IPS DF 4.7 (cell line): Measurements from ENCODE around the gene ACSM4.
"Not testable (repeated sequence)": the region's sequence is repeated elsewhere in the genome, so short reads cannot be mapped to it uniquely, and the experiment has no call there.

Experiments
- DNase-seq: peaks from one replicate; pipeline ENCODE4 v3.0.0-alpha.2; 2013; ENCODE audit warnings: low spot score; ENCODE audit errors: extremely low read depth

Gene ACSM4

DNA sequence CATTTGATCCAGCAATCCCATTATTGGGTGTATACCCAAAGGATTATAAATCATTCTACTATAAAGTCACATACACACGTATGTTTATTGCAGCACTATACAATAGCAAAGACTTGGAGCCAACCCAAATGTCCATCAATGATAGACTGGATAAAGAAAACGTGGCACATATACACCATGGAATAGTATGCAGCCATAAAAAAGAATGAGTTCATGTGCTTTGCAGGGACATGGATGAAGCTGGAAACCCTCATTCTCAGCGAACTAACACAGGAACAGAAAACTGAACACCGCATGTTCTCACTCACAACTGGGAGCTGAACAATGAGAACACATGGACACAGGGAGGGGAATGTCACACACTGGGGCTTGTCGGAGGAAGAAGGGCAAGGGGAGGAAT, 33.9 kb downstream of the ACSM4 start:
- not testable (repeated sequence) for DNase-seq

DNA sequence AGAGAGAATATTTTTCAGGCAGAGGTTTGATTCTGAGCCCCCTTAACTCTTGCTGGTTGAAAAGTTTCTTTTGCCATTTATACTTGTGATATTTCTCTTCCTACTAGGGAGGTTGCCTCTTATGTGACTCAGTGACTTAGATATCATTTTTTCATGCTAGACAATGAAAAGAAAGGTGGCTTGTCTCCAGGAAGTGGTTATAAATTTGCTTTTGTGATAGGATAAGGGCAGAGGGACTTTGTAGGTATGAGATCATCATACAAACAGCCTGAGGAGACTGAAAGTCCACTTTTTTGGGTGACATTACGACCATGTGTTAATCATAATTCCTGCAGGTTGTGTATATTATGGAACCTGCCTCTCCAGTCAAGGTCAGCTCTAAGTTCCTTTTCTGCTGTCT, 35.8 kb downstream of the ACSM4 start:
- DNase-seq, result no peak

DNA sequence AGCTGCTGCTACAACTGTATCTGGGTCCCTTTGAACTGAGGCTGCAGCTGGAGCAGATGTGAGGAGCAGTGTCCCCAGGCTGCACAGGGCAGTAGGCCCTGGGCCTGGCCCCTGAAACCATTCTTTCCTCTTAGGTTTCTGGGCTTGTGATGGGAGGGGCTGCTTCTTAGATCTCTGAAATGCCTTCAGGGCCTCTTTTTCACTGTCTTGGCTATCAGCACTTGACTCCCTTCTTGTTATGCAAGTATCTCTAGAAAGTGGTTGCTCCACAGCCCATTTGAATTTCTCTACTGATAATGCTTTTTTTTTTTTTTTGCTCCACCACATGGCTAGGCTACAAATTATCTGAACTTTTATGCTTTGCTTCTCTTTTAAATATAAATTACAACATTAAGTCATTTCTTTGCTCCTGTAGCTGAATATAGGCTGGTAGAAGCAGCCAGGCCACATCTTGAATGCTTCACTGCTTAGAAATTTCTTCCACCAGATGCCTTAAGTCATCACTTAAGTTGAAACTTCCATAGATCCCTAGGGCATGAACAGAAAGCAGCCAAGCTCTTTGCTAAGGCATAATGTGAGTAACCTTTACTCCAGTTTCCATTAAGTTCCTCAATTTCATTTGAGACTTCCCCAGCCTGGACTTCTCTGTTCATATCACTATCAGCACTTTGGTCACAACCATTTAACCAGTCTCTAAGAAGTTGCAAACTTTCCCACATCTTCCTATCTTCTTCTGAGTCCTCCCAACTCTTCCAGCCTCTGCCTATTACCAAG, 41.1 kb downstream of the ACSM4 start:
- DNase-seq, result no peak

DNA sequence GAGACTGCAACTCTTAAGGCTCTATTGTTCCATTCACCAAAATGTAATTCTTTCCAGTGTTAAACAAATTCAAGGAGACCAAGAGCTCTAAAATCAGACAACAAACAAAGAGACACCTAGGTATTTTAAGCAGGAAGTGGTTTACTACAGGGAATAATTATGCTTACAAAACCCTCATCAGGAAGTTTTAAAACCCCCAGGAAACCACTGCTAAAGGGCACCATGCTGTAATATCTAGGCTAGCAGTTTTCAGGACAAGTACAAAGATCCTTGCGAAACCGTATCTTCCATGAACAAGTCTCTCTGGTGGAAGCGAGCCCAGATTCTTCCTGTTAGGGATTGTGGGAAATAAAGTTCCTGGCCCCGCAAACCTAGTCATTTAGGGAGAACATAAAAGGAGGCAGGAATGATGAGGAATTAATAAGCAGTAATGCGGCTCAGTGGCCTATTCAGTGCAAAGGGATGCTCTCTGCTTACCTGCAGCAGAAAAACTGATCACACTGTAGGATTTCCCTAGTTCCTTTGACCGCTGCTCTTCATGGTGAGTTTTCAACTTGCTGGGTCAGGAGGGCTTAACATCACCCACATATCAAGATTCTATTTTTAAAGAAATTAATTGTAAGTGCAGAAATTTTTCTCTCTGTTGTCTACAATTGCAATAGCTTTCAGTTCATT, 42.8 kb downstream of the ACSM4 start:
- DNase-seq, result no peak

DNA sequence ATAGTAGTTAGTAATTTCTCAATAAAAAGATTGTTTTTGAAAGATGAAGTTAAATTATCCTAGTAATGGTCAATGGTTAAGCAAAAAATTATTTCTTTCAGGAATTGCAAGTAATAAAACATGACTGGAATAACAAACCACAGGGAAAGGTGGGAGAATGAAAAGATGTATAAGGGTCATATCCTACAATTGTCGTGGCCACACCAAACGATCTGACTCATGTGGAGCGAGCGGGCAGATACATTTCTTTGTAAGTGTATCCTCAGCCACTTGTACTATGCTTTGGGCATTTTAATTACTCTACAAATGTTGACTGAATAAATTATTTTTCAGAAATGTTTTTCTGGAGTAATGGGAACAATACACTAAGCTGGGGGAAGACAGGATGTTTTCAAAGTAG, 45.5 kb downstream of the ACSM4 start:
- DNase-seq, result no peak

DNA sequence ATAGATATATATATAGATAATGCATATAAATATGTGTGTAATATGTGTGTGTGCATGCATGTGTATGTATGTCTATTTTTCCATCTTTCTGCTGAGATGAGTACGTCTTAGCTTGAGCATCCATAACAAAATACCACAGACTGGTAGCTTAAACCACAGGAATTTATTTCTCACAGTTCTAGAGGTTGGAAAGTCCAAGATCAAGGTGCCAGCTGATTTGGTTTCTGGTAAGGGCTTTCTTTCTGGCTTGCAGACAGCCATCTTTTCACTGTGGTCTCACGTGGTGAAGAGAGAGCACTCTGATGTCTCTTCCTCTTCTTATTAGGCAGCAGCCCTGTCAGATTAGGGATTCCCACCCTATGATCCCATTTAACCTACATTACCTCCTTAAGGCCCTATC, 47.3 kb downstream of the ACSM4 start:
- no peak for DNase-seq

DNA sequence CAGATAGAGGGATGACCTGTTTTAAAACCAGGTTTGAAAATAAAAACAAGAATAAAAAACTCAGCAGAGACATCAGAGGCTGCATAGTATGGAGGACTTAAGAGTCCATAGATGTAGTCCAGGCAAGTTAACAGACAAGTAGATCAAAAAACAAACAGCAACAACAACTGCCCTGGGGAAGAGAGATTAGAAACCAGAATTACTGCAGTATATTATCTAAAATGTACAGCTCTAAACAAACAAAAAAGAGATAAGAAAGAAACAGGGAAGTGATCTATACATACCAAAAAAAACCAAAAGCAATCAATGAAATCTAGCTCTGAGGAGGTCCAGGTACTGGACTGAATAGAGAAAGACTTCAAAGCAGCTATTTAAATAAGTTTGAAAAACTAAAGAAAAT, 48.8 kb downstream of the ACSM4 start:
- DNase-seq, result no peak

DNA sequence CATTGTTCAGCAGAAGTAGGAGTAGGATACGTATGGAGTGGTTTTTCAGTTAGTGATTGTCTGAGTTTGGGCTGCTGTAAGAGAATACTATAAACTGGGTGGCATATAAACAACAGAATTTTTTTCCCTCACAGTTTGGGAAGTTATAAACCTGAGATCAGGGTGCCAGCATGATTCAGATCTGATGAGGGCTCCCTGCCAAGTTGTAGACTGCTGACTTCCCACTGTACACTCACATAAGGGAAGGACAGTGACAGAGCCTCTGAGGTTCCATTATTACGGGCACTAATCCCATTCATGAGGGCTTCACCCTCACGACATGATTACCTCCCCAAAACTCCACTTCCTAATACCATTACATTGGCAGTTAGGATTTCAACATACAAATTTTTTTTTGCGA, 50.7 kb downstream of the ACSM4 start:
- no peak for DNase-seq

DNA sequence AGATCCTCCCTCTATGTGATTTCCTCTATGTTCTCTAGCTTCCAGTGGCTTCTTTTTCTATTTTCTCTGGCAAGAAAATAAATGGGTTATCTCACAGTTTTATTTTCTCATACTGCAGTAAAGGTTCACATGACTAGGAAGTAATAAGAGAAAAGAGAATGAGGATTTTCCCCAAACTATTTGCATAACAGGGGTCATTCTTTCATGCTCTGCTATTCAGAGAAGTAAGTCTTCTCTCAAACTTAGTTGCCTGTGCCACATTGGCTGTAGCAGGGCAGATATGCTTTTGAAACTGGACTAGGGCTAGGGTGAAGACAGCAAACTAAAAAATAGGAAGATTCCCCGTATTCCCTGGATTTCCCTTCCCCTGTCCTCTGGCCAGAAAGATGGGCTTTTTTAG, 57.4 kb downstream of the ACSM4 start:
- DNase-seq, result no peak

DNA sequence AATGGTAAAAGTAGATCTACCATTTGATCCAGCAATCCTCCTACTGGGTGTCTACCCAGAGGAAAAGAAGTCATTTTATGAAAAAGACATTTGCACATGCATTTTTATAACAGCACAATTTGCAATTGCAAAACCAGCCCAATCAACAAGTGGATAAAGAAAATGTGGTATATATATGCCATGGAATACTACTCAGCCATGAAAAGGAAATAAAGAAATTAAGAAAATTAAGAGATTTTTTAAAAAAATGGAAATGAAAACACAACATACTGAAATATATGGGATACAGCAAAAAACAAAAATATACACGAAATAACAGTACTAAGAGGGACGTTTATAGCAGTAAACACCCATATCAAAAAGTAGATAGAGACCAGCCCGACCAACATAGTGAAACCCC, 58.9 kb downstream of the ACSM4 start:
- DNase-seq, result no peak

DNA sequence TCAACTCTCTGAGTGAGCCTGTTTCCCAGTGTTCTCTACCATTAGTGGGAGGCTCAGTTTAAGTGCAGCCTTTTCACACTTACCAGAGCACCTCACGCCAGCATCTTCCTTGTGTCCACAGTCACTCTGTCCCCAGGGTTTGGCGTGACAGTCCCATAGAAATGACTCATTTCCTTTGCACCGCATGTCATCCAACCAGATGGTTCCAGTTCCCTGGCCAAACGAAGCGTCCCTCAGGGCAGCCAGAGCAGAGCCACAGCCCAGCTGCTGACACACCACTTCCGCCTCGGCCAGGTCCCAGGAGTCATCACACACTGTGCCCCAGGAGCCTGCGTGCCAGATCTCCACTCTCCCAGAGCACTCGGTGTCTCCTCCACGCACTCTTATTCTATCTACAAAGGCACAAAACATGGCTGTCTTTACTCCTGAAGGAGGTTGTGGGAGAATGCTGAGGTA, 65.4 kb downstream of the ACSM4 start:
- no peak for DNase-seq

DNA sequence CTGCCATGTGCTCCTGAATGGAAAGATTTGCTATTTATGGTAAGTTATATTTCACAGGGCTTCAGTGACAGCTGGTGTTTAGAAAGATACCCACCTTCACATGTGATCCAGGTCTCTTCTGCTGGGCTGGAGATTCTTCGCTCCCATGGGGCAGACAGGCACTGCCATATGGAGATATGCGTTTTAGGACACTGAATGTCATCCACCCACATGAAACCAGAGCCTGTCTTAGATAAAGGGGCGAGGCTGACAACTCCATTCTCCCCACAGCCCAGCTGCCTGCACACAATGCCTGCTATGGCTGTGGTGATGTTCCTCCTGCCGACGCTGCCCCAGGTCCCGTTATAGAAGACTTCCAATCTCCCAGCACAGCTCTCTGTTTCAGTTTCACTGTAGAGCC, 69.4 kb downstream of the ACSM4 start:
- DNase-seq, result no peak

DNA sequence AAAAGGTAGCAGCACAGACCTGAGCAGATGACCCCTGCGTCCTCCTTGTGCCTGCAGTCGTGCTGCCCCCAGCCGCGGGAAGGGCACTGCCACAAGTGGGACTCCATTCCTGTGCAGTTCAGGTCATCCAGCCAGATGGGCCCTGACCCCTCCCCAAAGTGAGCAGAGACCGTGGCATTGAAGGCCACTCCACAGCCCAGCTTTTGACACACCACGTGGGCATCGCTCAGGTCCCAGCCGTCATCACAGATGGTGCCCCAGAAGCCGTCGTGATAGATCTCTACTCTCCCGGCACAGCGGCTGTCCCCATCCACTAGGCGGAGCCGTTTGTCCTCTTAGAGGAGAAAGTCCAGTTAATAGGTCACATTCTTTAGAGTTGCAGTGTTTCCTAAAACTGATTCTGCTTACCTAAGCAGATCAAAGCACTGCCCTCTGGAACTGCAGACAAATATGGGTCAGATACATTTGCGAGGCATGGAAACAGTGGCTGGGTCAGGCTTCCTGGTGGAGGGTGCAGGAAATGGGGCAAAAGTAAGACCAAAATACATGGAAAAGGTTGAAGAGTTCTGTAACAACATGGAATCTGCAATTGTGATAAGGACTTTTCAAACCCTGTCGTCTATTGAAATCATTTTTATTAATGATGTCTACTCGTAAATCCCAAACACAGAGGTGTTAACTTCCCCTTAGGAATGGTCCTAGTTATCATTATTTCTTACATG, 70.7 kb downstream of the ACSM4 start:
- peak; percentile 44 for DNase-seq

DNA sequence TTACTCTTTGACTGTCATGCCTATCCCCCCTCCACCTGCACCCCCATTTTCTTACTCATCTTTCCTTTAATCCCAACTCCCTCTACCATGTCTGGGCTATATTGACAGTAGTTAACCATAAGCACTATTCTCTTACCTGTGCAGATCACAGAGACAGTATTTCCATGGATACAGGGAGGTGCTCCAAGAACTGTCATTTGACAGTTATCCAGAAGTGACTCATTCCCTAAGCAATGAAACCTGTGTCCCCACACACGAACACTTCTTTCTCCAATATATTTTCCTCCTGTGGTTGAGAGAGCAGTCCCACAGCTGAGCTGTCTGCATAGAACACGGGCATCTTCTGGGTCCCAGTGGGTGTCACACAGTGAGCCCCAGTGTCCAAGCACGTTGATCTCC, 71.3 kb downstream of the ACSM4 start:
- DNase-seq, result no peak

DNA sequence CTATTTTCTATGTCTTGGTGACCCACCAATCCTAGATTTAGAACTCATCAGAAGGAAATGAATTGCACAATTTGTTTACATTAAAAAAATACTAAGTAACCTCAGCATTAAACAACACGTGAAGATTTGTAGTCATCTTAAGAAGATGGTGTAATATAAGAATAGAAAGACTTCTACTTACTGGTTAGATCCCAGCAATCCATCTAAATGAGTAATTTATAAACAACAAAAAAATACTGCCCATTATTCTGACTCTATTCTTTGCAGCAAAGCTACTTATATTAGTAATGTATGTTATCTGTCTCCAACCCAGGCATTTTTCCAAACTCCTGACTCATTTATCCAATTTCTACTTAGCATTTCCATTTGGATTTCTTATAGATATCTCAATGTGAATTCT, 72.3 kb downstream of the ACSM4 start:
- no peak for DNase-seq
